ENCODE data around the gene MPZL2. TPM values are rescaled to one million over a fixed set of nuclear protein-coding genes. Genes with fewer than 3 reads are reported as not detected.

The MPZL2 gene
- total and polyA plus RNA-seq, 2 of the 8 experiments (the other 6 are each of a cell fraction or from before 2014, with no cell fraction given), result 2.4 to 3.2 TPM

DNA sequence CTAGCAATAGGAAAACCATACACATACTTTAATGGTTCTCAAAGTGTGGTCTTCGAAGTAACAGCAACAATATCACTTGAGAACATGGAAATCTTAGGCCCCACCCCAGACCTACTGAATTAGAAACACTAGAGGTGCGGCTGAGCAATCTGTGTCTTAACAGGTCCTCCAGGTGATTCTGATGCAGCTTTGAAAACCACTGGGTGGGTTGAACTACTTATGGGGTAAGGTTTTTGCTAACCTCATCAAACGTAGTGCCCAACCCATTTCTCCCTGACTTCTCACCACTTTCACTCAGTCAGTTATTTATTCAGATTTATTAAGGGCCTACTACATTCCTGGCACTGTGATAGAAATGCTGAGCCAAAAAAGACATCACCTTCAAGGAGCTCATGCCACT is 3.7 kb downstream of the MPZL2 start (continued):
- TF ChIP-seq RNF2 (IDR thresholded peaks at IDR 0.05; ENCODE audit: borderline replicate concordance, low read depth, low read length, missing control alignments, poor library complexity, severe bottlenecking) (no peak), SP1 (IDR thresholded peaks at IDR 0.05; ENCODE audit: low read depth, low read length) (no peak), EP300 (IDR thresholded peaks at IDR 0.05; ENCODE audit: borderline replicate concordance in 1 of 2, low read depth in 2 of 2, low read length in 2 of 2) (no peak), KDM5A (IDR thresholded peaks at IDR 0.05; ENCODE audit: low read length) (no peak), BCL11A (IDR thresholded peaks at IDR 0.05; ENCODE audit: low read depth in 2 of 2, low read length in 2 of 2) (no peak), ASH2L (IDR thresholded peaks at IDR 0.05; ENCODE audit: low read length) (no peak), POLR2A (IDR thresholded peaks at IDR 0.05; ENCODE audit: control extremely low read depth in 1 of 2, low read depth in 2 of 2, low read length in 2 of 2) (no peak)

Data from H1 (cell line).